Upper lobe of right lung (tissue), 1 donor: Measurements from ENCODE around the gene MRPL57. TPM values are rescaled to one million over a fixed set of nuclear protein-coding genes. Genes with fewer than 3 reads are reported as not detected.
"Not testable (repeated sequence)": the region's sequence is repeated elsewhere in the genome, so short reads cannot be mapped to it uniquely, and the experiment has no call there.

Experiments used
- ATAC-seq: fragments of 200-7000 bp; cut with Tn5 transposase; one replicate; pipeline ENCODE4 v1.9.1; 2020; ENCODE audit warnings: mild to moderate bottlenecking, moderate library complexity
- DNase-seq: peaks from one replicate; pipeline ENCODE4 v3.0.0-alpha.2; 2020
- H3K27ac ChIP-seq: fragments of 200-600 bp; one replicate; pipeline ENCODE4 v1.8.0; 2022
- H3K27me3 ChIP-seq: fragments of 200-600 bp; one replicate; pipeline ENCODE4 v1.8.0; 2022; ENCODE audit warnings: mild to moderate bottlenecking
- H3K36me3 ChIP-seq: fragments of 200-600 bp; one replicate; pipeline ENCODE4 v1.8.0; 2022
- H3K4me1 ChIP-seq: fragments of 200-600 bp; one replicate; pipeline ENCODE4 v1.8.0; 2022
- H3K4me3 ChIP-seq: fragments of 200-600 bp; one replicate; pipeline ENCODE4 v1.8.0; 2022; ENCODE audit warnings: mild to moderate bottlenecking
- H3K9me3 ChIP-seq: fragments of 200-600 bp; one replicate; pipeline ENCODE4 v1.8.0; 2022
- CTCF ChIP-seq: fragments of 200-600 bp; IDR thresholded peaks from one replicate; pipeline ENCODE4 v1.8.0; 2022; ENCODE audit warnings: antibody characterized with exemption
- intact Hi-C: fragments of 100-400 bp; cut with DNase I; formaldehyde crosslinking; loops from one replicate; pipeline ENCODE4 v1.11.0; 2022
- long read RNA-seq: library from polyadenylated mRNA; unstranded; transcript quantifications from one replicate; pipeline ENCODE4 v2.0.0, GENCODE V29; 2021
- total RNA-seq: library from RNA; stranded (reverse); fragmentation: NEBNext Ultra II Directional; extraction: Animal tissue kit (Norgen Biotek cat#: 25700); gene quantifications from one replicate; pipeline ENCODE4 v1.2.1, GENCODE V29; 2021
- donor health status: DM: no; HTN: yes; CAD: no; lungs with severe emphysema.

MRPL57 gene
- total RNA-seq: 19.4 TPM
- long read RNA-seq, transcript MRPL57-201 (2 exons, 2,246 nt): major isoform, 30 of 37 reads
- long read RNA-seq, partial matches to known transcripts: 0 of 37 reads
- long read RNA-seq, other reads (novel, unspliced or antisense): 7 of 37 reads

GRCh38 chr13:21176215-21176981 lies at the start of gene MRPL57, which contains the start of gene SKA3:
Gene MRPL57 (plus strand): TSS chr13:21176658. CDS start chr13:21176917, 259 bp downstream.
Gene SKA3 (minus strand): TSS chr13:21176552. CDS start chr13:21176477, 75 bp downstream.
- intact Hi-C loops: no loop called here
- ATAC-seq: peak; percentile 98
- TF ChIP-seq CTCF: no peak

GRCh38 chr13:21130116-21130515 lies 46.3 kb upstream of the MRPL57 start:
- no peaks in the 10 kb centered on the region for H3K36me3 ChIP-seq
- no peaks in the 10 kb centered on the region for H3K4me1 ChIP-seq
- ATAC-seq (no peak), DNase-seq (no peak)
- no peak overlapping the region for H3K4me3 ChIP-seq
- H3K9me3 ChIP-seq: no peaks in the 10 kb centered on the region
- no peak overlapping the region for H3K27ac ChIP-seq
- H3K27me3 ChIP-seq: no peaks in the 10 kb centered on the region
- TF ChIP-seq CTCF: no peak
- intact Hi-C loops: no loop called here

More at GRCh38 chr13:21176215-21176981, at the start of gene MRPL57, which contains the start of gene SKA3:
- H3K4me1 ChIP-seq: peaks cover 19% of the 10 kb centered on the region
- no peaks in the 10 kb centered on the region for H3K9me3 ChIP-seq
- peak within 1 kb of the TSS; percentile 94 for H3K4me3 ChIP-seq
- DNase-seq: peak; percentile 97
- no peaks in the 10 kb centered on the region for H3K36me3 ChIP-seq
- no peaks in the 10 kb centered on the region for H3K27me3 ChIP-seq
- peak within 1 kb of the TSS; percentile 97 for H3K27ac ChIP-seq

GRCh38 chr13:21133077-21133476 lies 43.4 kb upstream of the MRPL57 start:
- no peak for ATAC-seq
- no peak for TF ChIP-seq CTCF
- H3K4me3 ChIP-seq: no peak overlapping the region
- H3K27ac ChIP-seq: no peak overlapping the region
- H3K27me3 ChIP-seq: no peaks in the 10 kb centered on the region
- DNase-seq: no peak
- no peaks in the 10 kb centered on the region for H3K36me3 ChIP-seq
- H3K4me1 ChIP-seq: no peaks in the 10 kb centered on the region
- intact Hi-C loops: no loop called here
- H3K9me3 ChIP-seq: no peaks in the 10 kb centered on the region

- no peak for ATAC-seq
Measured at GRCh38 chr13:21134475-21134874, 42.0 kb upstream of the MRPL57 start.

GRCh38 chr13:21135833-21136232 lies 40.6 kb upstream of the MRPL57 start:
- H3K9me3 ChIP-seq, intact Hi-C loops, H3K27me3 ChIP-seq, H3K36me3 ChIP-seq, ATAC-seq, H3K4me1 ChIP-seq, H3K4me3 ChIP-seq, DNase-seq, H3K27ac ChIP-seq: not testable (repeated sequence)

More at GRCh38 chr13:21134475-21134874, 42.0 kb upstream of the MRPL57 start:
- Histone ChIP-seq H3K4me3 (no peak overlapping the region), H3K27ac (no peak overlapping the region), H3K27me3 (no peaks in the 10 kb centered on the region), H3K4me1 (no peaks in the 10 kb centered on the region), H3K9me3 (no peaks in the 10 kb centered on the region), H3K36me3 (no peaks in the 10 kb centered on the region)
- TF ChIP-seq CTCF: no peak
- no peak for DNase-seq
- intact Hi-C loops: no loop called here

GRCh38 chr13:21137696-21138095 lies 38.8 kb upstream of the MRPL57 start:
- DNase-seq (no peak), ATAC-seq (no peak)
- no peaks in the 10 kb centered on the region for H3K27me3 ChIP-seq
- no peak for TF ChIP-seq CTCF
- no peak overlapping the region for H3K4me3 ChIP-seq
- intact Hi-C loops: no loop called here
- H3K27ac ChIP-seq: no peak overlapping the region
- H3K36me3 ChIP-seq: peaks cover 3% of the 10 kb centered on the region
- H3K4me1 ChIP-seq: peaks cover 17% of the 10 kb centered on the region
- H3K9me3 ChIP-seq: no peaks in the 10 kb centered on the region
